GM11168 (cell line): ENCODE results near the gene CACNA1D.

Experiments used
- in situ Hi-C: fragments of 300-500 bp; cut with MboI; formaldehyde crosslinking; loops from one replicate; pipeline ENCODE4 v1.12.0; 2022; ENCODE audit warnings: low sequenced_read_pairs; ENCODE audit not compliant: unreplicated experiment

The CACNA1D gene

GRCh38 chr3:53705024-53705745, 210.8 kb downstream of the CACNA1D start:
- in situ Hi-C loops = no loop called here

- in situ Hi-C loops = no loop called here
Measured at GRCh38 chr3:53705774-53706173, 211.4 kb downstream of the CACNA1D start.

GRCh38 chr3:53707222-53707621, 212.8 kb downstream of the CACNA1D start:
- in situ Hi-C loops = no loop called here

- in situ Hi-C loops = no loop called here
Measured at GRCh38 chr3:53708001-53708621, 213.7 kb downstream of the CACNA1D start.

- in situ Hi-C loops = no loop called here
Measured at GRCh38 chr3:53709256-53709655, 214.8 kb downstream of the CACNA1D start.

- in situ Hi-C loops = loop anchor here (10.0 kb wide), 1 partner anchor 335 kb away; no protein-coding TSS in a partner anchor
Measured at GRCh38 chr3:53709860-53710674, 215.7 kb downstream of the CACNA1D start.

GRCh38 chr3:53711387-53711786, 217.0 kb downstream of the CACNA1D start:
- in situ Hi-C loops = loop anchor here (10.0 kb wide), 1 partner anchor 337 kb away; no protein-coding TSS in a partner anchor

- in situ Hi-C loops = loop anchor here (10.0 kb wide), 1 partner anchor 338 kb away; no protein-coding TSS in a partner anchor
Measured at GRCh38 chr3:53712817-53713388, 218.5 kb downstream of the CACNA1D start.

- in situ Hi-C loops = loop anchor here (10.0 kb wide), 1 partner anchor 339 kb away; no protein-coding TSS in a partner anchor
Measured at GRCh38 chr3:53713626-53714025, 219.2 kb downstream of the CACNA1D start.

GRCh38 chr3:53715815-53716483, 221.5 kb downstream of the CACNA1D start:
- in situ Hi-C loops = loop anchor here (10.0 kb wide), 1 partner anchor 341 kb away; no protein-coding TSS in a partner anchor

- in situ Hi-C loops = loop anchor here (10.0 kb wide), 1 partner anchor 342 kb away; no protein-coding TSS in a partner anchor
Measured at GRCh38 chr3:53716998-53717397, 222.6 kb downstream of the CACNA1D start.

GRCh38 chr3:53718462-53718861, 224.1 kb downstream of the CACNA1D start:
- in situ Hi-C loops = loop anchor here (10.0 kb wide), 1 partner anchor 344 kb away; no protein-coding TSS in a partner anchor

- in situ Hi-C loops = loop anchor here (10.0 kb wide), 1 partner anchor 345 kb away; no protein-coding TSS in a partner anchor
Measured at GRCh38 chr3:53719796-53720195, 225.4 kb downstream of the CACNA1D start.

GRCh38 chr3:53721187-53722119, 227.0 kb downstream of the CACNA1D start:
- in situ Hi-C loops = no loop called here

GRCh38 chr3:53724566-53724965, 230.2 kb downstream of the CACNA1D start:
- in situ Hi-C loops = no loop called here

- in situ Hi-C loops = no loop called here
Measured at GRCh38 chr3:53725387-53725995, 231.1 kb downstream of the CACNA1D start.

GRCh38 chr3:53726643-53727042, 232.2 kb downstream of the CACNA1D start:
- in situ Hi-C loops = no loop called here

GRCh38 chr3:53728606-53729005, 234.2 kb downstream of the CACNA1D start:
- in situ Hi-C loops = no loop called here
